GM19467 (cell line): ENCODE measurements around the gene ITPA.

Experiments used
- ATAC-seq: cut with Tn5 transposase; IDR thresholded peaks from one replicate; pipeline ENCODE4 v1.9.1; 2021; ENCODE audit warnings: mild to moderate bottlenecking, moderate library complexity; ENCODE audit not compliant: unreplicated experiment

ITPA gene

GRCh38 chr20:3209257-3209945 is at the start of gene ITPA:
Gene ITPA, plus strand, starts transcription at chr20:3209498. Its CDS starts 54 bp downstream, at chr20:3209552.
- no peak for ATAC-seq

- no peak for ATAC-seq
Measured at GRCh38 chr20:3160418-3160817, 48.9 kb upstream of the ITPA start.

- ATAC-seq = no peak
Measured at GRCh38 chr20:3161316-3162079, 47.8 kb upstream of the ITPA start.

- ATAC-seq = no peak
Measured at GRCh38 chr20:3162080-3162611, 47.2 kb upstream of the ITPA start.

- no peak for ATAC-seq
Measured at GRCh38 chr20:3163099-3164042, 45.9 kb upstream of the ITPA start.

GRCh38 chr20:3164043-3164762 is 45.1 kb upstream of the ITPA start:
- ATAC-seq = no peak

GRCh38 chr20:3164763-3165410 is 44.4 kb upstream of the ITPA start:
- ATAC-seq = no peak

- ATAC-seq = no peak
Measured at GRCh38 chr20:3165473-3166337, 43.6 kb upstream of the ITPA start.

GRCh38 chr20:3166338-3166912 is 42.9 kb upstream of the ITPA start:
- no peak for ATAC-seq

GRCh38 chr20:3166913-3167342 is 42.4 kb upstream of the ITPA start:
- no peak for ATAC-seq

- ATAC-seq = no peak
Measured at GRCh38 chr20:3167738-3168078, 41.6 kb upstream of the ITPA start.

GRCh38 chr20:3168079-3168828 is 41.0 kb upstream of the ITPA start:
- ATAC-seq = no peak

GRCh38 chr20:3168829-3169590 is 40.3 kb upstream of the ITPA start:
- no peak for ATAC-seq

GRCh38 chr20:3171391-3172125 is 37.7 kb upstream of the ITPA start:
- ATAC-seq = no peak

GRCh38 chr20:3172126-3172932 is 37.0 kb upstream of the ITPA start:
- ATAC-seq = no peak
